Glomerular visceral epithelial cell (primary cell): ENCODE data around the gene RELN.
"Not testable (repeated sequence)": the region's sequence is repeated elsewhere in the genome, so short reads cannot be mapped to it uniquely, and the experiment has no call there.

Source experiments
- DNase-seq: peaks from one replicate; pipeline ENCODE4 v3.0.0-alpha.2; 2016; ENCODE audit errors: extremely low spot score

Gene RELN

DNA sequence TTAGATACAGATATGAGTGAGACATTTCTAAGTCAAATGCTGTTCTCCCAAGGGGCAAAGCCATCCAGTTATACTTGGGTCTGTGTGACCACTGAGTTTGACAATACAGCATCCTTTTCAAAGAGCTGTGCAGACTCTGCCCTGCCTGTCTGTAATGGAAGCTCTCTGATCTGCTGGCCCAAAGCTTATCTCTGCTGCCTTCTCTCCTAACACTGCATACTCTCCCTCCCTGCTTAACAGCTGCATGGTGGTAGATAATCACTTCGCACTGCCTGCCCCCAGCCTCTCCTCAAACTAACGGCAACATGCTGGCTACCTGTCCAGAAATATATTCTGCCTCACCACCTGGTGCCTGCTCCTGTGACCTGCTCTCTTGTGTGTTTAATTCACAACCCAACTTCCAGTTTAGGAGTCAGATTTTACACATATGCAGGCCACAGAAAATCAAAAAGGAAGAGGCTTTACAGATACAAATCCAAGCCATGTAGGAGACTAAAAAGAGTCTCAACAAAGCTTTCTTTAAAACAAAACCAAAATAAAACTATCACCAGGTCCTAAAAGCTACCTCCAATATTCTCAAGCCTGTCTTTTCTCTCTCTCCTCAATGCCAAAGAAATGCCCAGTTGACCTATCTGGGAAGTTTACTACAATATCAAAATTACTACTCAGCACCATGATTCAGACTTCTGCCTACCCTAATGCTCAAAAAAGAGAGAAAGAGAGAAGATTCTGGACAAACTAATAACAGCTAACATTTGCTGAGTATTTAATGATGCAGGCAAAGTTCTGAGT is 145.6 kb downstream of the RELN start:
- DNase-seq: no peak

DNA sequence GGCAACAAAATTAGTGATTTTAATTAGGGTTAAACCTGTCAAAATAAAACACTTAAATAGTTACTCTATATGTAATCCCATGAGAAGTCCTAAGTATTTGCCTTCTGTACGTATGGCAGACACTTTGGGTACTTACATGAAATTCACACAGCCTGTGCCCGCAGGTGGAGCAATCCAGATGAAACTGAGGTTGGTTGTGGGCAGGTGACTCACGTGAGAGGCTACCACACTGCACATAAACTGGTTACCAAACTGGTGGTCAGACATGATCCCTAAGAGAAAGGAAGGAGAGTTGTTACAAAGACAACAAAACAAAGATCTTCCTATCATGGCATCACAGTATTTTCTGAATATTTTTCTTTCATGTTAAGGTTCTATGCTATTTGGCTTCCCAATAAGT is 156.1 kb downstream of the RELN start:
- peak; percentile 11 for DNase-seq

DNA sequence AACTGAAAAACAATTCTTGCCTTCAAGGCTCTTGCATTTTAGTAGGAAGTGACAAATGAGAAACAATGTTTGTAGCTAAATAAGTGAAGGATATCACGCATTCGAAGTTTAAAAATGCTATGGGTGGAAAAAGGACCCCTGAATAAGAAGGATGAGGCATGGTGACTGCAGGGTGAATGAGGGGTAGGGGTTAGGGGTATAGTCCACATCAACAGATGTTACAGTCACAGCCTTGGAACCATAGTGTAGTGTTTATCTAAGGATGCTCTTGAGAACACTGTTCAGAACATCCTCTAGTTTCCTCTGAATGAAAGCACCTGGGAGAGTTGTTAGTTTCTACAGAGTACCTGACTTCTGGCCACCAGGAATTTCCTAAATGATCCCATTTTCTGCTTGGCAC is 157.0 kb downstream of the RELN start:
- no peak for DNase-seq

DNA sequence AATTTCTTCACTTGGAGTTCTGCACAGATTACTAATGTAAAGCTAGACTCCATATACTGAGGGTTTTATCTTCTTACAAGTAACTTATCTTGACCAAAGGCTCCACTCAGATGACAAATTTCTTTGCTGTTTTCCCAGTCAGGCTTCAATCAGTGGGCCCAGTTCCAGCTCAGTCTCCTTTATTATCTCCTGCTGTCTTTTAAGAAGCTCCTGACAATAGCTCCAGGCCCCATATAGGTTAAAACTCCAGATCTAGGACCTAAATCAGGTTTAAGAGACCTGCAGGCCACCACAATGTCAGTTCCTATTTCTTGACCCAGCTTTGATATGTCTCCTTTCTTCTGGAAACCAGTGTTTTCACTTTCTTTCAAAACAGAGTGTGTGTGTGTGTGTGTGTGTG is 165.2 kb downstream of the RELN start:
- no peak for DNase-seq

DNA sequence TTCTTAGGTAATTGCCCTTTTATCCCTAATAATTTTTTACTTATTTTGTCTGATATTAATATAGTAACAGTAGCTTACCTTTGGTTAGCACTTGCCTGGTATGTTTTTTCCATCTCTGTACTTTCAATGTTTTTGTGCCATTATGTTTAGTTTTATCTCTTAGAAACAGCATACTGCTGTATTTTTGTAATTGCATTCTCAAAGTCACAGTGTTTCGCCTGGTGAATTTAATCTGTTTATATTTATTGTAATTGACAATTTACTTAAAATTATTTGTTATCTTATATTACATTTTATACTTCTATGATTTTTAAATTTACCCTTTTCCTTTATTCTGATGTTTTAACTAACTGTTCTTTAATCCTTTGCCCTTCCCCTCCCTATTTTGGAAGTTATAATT is 166.4 kb downstream of the RELN start:
- no peak for DNase-seq

DNA sequence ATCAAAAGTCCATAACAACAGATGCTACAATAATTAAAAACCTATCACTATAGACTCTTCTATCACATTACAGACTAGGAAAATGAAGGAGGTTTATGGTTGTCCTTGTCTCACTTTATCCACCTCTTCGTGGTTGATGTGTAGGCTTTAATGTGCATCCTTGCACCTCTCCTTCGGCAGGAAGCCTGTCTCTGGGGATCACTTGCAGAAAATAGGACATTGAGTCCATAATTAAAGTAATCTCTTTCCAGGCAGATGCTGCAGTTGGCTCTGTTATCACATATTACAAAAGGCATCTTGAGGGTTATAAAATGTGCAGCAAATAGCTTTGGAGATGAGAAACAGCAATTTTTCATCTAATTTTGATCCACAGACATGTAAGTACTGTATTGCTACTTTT is 168.4 kb downstream of the RELN start:
- DNase-seq: no peak

DNA sequence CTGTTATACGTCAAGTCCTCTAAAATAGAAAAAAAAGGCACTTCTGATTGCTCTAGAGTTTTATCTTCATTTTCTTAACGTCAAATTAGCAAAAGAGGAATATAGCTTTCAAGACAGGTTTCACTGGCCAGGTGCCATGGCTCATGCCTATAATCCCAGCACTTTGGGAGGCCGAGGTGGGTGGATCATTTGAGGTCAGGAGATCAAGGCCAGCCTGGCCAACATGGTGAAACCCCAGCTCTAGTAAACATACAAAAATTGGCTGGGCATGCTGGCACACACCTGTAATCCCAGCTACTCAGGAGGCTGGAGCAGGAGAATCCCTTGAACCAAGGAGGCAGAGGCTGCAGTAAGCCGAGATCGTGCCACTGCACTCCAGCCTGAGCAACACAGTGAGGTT is 173.5 kb downstream of the RELN start:
- not testable (repeated sequence) for DNase-seq

DNA sequence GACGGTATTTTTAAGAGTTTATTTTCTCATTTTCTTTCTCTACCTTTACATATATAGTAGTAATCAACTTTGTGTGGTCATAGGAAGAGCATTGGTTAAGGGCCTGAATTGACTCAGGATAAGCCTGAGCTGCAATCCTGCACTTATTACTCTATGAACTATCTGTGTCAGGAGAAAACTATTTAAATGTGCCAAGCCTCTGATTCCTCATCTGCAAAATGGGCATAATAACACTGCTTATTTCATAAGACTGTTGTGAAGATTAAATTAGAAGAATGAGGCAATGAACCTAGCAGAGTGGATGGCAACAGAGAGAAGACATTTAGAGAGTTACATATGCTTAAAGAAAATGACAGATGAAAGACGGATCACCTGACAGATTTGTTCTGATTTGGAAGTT is 175.5 kb downstream of the RELN start:
- no peak for DNase-seq

DNA sequence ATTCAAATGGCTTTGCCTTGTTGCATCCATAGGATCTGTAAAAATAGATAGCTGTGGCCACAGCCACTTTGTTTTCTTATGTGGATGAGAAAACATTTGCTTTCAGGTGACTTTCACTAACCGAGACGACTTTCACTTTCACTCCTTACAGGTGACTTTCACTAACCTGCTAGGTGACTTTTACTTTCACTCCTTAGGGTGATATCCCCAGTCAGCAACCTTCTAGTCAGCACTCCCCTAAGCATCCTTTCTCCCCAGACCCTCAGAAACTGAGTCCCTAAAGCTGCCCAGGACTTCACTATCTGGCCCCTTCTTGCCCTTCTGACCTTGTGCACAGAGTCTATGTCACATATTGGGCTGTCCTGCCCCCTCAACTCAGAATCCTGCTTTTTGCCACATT is 177.5 kb downstream of the RELN start:
- no peak for DNase-seq

DNA sequence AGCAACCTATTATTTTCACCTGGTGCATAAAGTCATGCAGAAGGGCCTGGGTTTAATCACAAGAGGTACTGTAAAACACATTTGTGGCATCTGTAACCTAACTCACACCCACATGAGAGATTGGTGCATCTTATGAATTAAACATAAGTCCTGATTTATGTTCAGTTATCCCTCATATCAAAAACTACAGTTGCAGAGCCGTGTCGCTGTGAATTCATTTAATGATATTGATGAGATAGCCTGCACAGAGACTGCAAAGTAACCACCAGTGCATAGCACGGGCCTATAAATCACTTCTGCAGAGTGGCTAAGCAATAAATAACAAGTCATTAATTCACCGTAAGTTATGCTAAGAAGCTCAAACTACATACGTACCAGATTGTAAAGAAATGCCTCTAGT is 178.2 kb downstream of the RELN start:
- DNase-seq: no peak

DNA sequence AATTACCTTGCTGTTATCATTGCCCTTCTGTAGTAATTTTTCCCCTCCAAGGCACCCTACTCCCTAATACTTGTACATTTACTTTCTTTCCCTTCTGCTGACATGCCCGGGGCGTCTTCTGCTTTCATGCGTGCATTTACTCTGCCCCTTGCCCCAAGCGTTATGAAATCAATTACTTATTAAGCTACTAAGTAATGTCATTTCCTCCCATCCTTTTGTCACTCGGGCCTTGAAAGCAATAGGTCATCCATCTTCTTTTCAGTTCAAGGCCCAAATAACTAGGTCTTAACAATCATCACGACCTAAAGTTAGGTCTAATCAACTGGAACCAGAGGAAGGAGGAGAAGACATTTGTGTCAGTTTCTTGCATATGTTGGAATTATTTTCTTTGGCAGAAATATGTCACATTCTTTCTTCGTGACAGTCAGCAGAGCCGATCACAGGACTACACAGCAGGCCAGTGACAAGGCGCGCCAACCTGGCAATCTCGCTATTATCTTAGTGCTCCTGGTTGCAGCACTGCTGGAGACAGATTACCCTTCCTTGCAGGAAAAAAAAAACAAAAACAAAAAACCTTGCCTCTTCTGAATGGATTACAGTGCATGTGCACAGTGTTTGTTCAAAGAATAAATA is 179.2 kb downstream of the RELN start:
- peak; percentile 39 for DNase-seq

DNA sequence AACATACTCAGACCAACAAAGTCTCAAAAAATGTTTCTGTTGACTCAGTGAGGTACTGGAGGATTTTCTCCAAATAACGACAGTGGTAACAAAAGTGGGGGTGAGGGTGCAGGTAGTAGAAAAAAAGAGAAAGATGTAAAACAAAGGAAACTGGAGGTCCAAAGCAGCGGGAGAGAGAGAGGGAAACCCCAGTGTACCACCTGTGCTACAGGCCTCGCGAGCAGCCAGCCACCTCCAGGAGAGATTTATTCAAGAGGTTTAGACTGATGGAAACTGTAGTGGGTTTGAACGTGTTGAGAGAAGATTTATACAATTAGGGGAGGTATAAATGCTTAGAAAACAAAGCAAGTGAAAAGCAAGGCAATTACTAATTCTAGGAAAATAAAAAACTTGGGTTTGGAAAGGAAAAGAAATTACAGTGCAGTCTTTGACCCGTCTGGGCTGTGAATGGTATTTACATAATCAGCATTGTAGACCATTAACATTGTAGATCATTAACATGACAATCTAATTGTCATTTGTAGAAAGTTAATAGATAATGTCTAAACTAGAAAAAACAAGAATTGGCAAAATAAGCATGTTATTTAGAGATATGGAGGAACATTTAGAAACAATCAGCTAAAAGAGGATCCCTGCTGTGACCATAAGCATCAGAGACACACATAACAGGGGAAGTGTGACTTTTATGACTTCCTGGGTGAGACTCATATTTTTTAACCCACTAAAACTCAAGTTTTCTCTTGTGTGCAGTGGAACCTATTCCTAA is 180.0 kb downstream of the RELN start:
- no peak for DNase-seq

DNA sequence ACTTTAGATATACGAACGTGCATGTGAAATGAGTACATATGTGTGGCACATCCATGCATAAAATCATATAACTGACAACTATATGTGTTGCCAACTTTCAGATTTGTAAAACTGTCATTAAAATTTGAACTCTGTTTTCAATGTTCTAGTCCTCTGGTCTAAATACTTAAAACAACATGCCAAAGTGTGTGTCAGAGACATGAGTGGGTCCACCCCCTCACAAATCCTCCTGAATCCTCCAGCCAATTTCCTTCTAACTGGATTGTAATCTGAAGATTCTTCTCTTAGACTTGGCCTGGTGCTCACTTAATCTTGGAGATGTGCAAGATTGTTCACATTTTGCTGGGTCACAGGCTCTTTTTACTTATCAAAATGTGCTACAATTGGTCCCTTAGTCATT is 184.1 kb downstream of the RELN start:
- DNase-seq: no peak

DNA sequence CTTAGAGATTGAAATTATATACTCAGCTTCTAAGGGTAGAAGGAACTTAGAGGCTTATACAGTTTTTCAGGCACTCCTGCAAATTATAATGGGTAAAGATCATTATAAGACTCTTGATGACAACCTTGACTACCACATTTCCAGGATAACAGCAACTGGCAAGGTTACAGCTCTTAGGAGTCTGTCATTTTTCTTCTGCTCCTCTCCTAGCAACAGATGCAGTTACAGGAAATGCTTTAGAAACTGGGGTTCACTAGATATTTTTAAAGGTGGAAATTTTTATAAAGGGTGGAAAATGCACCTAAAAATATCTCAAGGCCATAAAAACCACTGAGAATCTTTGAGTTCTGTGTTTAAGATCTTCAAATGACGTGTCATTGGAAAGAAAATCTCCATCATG is 185.8 kb downstream of the RELN start:
- DNase-seq: no peak

DNA sequence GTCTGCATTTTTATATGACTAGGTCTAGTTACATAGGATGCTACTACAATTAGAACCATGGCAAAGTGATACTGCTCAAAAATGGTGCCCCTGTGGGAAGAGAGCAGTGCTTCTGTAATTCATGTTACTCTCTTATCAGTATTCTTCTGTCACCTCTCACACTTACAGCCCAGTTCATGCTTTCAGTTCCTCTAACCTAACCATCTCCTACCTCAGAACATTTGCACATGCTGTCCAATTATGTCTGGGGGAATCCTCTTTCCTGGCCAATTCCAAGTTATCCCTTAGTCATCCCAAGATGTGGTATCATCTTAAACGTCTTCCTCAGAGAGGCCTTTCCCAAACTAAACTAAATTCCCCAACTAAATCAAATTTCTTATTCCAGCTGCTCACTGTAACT is 190.2 kb downstream of the RELN start:
- no peak for DNase-seq

DNA sequence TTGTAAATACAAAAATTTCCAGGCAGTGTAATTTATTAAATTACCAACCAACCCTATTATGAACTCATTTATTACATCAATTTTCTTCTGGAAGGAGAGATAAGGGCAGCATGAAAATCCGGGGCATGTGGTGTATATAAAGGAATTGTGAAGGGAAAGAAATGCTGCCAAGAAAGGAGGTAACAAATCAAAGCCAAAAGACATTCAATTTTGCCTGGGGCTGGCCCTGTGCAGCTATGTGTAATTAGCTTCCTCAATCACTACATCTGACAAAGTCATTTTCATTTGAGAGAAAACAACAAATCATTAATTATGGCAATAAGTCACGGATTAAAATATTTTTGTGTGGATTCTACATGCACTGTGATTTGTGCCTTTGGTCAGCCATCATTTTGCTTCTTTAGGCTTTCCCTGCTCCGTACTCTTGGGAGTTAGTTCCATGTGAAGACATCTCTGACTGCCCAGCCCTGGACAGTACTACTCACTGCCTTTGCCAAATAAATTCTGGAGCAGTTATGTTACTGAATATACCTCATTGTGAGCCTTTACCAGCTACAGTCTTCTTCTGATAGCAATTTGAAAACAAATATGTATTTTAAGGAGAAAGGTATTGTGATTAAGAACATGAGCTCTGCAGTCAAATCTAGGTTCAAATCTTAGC is 191.7 kb downstream of the RELN start:
- no peak for DNase-seq

DNA sequence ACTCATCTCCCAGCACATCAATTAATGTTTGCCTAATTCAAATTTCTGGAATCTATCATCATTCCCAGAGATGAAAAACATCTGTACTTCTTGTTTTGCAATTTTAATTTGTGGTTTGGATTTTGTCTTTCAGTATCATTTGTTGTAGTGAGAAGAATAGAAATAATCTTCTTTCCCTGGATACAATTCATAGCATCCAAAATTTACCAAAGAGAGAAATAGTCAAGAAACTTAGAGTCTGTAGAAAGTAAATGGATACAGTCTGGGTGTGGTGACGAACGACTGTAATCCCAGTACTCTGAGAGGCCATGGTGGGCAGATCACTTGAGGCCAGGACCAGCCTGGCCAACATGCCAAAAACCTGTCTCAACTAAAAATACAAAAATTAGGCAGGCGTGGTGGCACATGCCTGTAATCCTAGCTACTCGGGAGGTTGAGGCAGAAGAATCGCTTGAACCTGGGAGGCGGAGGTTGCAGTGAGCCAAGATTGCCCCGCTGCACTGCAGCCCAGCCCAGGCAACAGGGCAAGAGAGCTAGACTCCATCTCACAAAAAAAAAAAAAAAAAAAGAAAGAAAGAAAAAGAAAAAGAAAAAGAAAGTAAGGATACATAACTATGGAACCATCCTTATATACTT is 193.0 kb downstream of the RELN start:
- DNase-seq: no peak

DNA sequence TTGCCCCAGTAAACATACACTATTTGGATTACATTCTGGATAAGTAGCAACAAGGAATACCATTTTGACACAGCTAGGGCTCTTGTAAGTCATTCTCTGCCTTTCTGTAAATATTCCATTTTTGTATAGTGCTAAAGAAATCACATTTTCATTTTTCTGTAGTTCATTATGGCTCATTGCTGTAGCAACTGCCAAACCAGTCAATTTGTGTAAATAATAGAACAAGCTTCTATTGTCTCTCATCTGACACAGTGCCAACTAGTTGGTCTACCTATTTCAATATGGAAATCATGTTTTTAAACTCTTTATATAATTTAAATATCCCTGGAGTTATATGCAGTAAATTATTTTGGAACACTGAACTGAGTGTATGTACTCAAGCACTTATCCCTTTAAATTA is 193.7 kb downstream of the RELN start:
- DNase-seq: no peak

DNA sequence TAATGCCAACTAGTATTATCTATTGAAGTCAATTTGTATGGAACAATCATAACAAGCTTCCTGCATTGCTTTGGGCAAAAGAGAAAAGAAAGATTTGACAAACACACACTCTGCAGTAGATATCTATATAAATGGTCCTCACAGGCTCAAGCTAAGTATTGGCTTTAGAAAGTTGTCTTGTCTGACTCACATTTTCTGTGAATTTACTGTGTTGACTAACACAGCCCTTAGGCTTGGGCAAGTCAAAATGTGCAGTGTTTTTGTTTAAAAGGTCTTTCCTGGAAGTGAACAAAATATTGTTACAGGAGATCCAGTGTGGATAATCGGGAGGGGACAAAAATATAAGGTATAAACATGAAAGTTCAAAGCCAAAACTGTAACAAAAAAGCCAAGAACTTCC is 194.4 kb downstream of the RELN start:
- DNase-seq: no peak

DNA sequence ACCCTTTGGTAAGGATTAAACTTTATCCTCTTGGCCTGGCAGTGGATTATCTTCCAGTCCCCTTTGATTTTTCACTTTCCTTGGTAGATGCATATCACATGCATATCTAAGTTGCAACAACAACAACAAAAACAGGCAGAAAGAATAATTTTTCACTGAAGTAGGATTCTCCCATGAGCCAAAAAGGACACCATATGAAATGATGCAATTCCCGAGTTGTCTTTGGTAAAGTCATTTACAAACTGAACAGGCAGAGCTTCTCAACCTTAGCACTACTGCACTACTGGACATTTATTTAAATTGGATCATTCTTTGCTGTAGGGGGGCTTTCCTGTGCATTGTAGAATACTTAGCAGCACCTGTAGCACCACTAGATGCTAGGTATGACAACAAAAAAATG is 195.0 kb downstream of the RELN start:
- DNase-seq: no peak

DNA sequence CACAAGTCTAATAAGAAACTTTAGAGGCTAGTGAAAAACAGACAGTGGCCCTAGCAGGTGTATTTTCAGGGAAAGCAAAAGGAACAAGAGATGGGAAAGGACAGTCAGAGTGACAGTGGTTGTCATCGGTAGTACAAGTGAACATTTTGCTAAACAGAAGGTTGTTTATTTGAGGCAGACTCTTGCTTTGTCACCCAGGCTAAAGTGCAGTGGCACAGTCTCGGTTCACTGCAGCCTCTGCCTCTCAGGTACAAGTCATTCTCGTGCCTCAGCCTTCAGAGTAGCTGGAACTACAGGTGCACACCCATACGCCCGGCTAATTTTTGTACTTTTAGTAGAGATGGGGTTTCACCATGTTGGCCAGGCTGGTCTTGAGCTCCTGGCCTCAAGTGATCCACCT is 195.8 kb downstream of the RELN start:
- no peak for DNase-seq

DNA sequence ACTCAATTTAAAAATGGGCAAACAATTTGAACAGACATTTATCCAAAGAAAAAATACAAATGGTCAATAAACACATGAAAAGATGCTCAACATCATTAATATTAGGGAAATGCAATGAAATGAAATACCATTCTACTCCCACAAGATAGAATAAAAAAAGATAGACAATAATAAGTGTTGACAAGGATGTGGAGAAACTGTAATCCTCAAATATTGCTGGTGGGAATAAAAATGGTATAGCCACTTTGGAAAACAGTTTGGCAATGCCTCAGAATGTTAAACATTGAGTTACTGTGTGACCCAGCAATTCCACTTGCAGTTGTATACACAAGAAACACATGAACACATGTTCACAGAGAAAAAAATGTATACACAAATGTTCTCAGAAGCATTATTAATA is 197.6 kb downstream of the RELN start:
- no peak for DNase-seq
